ENCODE measurements around the gene GPR89B. TPM values are rescaled to one million over a fixed set of nuclear protein-coding genes. Genes with fewer than 3 reads are reported as not detected.
"Not testable (repeated sequence)": the region's sequence is repeated elsewhere in the genome, so short reads cannot be mapped to it uniquely, and the experiment has no call there.

Gene GPR89B
- total RNA-seq, 1 experiment from 2014 or later: 15.9 TPM

- H4K20me1 ChIP-seq (ENCODE audit: insufficient read depth); H3K27ac ChIP-seq; CTCF ChIA-PET; H3K79me2 ChIP-seq (ENCODE audit: low read depth); H2AFZ ChIP-seq; H3K4me2 ChIP-seq; H3F3A ChIP-seq (ENCODE audit: insufficient read depth, low read depth); H3K9me2 ChIP-seq (ENCODE audit: insufficient read depth); H3K36me3 ChIP-seq (ENCODE audit: low read depth); H3K4me3 ChIP-seq; DNase-seq; intact Hi-C loops (cut with micrococcal nuclease; ENCODE audit: unreplicated experiment); H3K27me3 ChIP-seq (ENCODE audit: insufficient read depth, low read depth); H3K9me3 ChIP-seq (ENCODE audit: insufficient read depth, low read depth); POLR2A ChIA-PET (ENCODE audit: unreplicated experiment); H3K4me1 ChIP-seq (replicated peaks; ENCODE audit: insufficient read depth); BruUV-seq (replicated peaks): not testable (repeated sequence)
These were observed 12.2 kb downstream of the GPR89B start for GRCh38 chr1:147940456-147940855.

- H3K4me2 ChIP-seq; H3K4me1 ChIP-seq (replicated peaks; ENCODE audit: insufficient read depth); CTCF ChIA-PET; H3K4me3 ChIP-seq; H3K9me3 ChIP-seq (ENCODE audit: insufficient read depth, low read depth); POLR2A ChIA-PET (ENCODE audit: unreplicated experiment); H3K9me2 ChIP-seq (ENCODE audit: insufficient read depth); H4K20me1 ChIP-seq (ENCODE audit: insufficient read depth); H3K79me2 ChIP-seq (ENCODE audit: low read depth); H3K36me3 ChIP-seq (ENCODE audit: low read depth); H3K27ac ChIP-seq; BruUV-seq (replicated peaks); H3F3A ChIP-seq (ENCODE audit: insufficient read depth, low read depth); DNase-seq; intact Hi-C loops (cut with micrococcal nuclease; ENCODE audit: unreplicated experiment); H2AFZ ChIP-seq; H3K27me3 ChIP-seq (ENCODE audit: insufficient read depth, low read depth): not testable (repeated sequence)
These were observed 14.3 kb downstream of the GPR89B start for GRCh38 chr1:147942563-147942962.

- H2AFZ ChIP-seq; H3K4me3 ChIP-seq; H3K79me2 ChIP-seq (ENCODE audit: low read depth); H3F3A ChIP-seq (ENCODE audit: insufficient read depth, low read depth); H3K9me3 ChIP-seq (ENCODE audit: insufficient read depth, low read depth); H3K9me2 ChIP-seq (ENCODE audit: insufficient read depth); H4K20me1 ChIP-seq (ENCODE audit: insufficient read depth); intact Hi-C loops (cut with micrococcal nuclease; ENCODE audit: unreplicated experiment); H3K36me3 ChIP-seq (ENCODE audit: low read depth); CTCF ChIA-PET; H3K27ac ChIP-seq; POLR2A ChIA-PET (ENCODE audit: unreplicated experiment); H3K4me2 ChIP-seq; DNase-seq; H3K27me3 ChIP-seq (ENCODE audit: insufficient read depth, low read depth); H3K4me1 ChIP-seq (replicated peaks; ENCODE audit: insufficient read depth); BruUV-seq (replicated peaks): not testable (repeated sequence)
These were observed 21.3 kb downstream of the GPR89B start for GRCh38 chr1:147949517-147949916.

- H3K79me2 ChIP-seq (ENCODE audit: low read depth); CTCF ChIA-PET; H3F3A ChIP-seq (ENCODE audit: insufficient read depth, low read depth); H3K27ac ChIP-seq; H3K27me3 ChIP-seq (ENCODE audit: insufficient read depth, low read depth); BruUV-seq (replicated peaks); H3K4me1 ChIP-seq (replicated peaks; ENCODE audit: insufficient read depth); intact Hi-C loops (cut with micrococcal nuclease; ENCODE audit: unreplicated experiment); H3K4me3 ChIP-seq; DNase-seq; H3K9me3 ChIP-seq (ENCODE audit: insufficient read depth, low read depth); H3K9me2 ChIP-seq (ENCODE audit: insufficient read depth); H3K4me2 ChIP-seq; H4K20me1 ChIP-seq (ENCODE audit: insufficient read depth); POLR2A ChIA-PET (ENCODE audit: unreplicated experiment); H2AFZ ChIP-seq; H3K36me3 ChIP-seq (ENCODE audit: low read depth): not testable (repeated sequence)
- TF ChIP-seq CTCF (conservative IDR thresholded peaks at IDR 0.05): 0 out of 2 replicates have a peak, but pooled peaks have one; percentile 11
These were observed 30.7 kb downstream of the GPR89B start for GRCh38 chr1:147958906-147959305.

GRCh38 chr1:147959680-147960079 lies 31.5 kb downstream of the GPR89B start:
- H3K27ac ChIP-seq; H3K79me2 ChIP-seq (ENCODE audit: low read depth); H4K20me1 ChIP-seq (ENCODE audit: insufficient read depth); H3K4me2 ChIP-seq; H3K9me3 ChIP-seq (ENCODE audit: insufficient read depth, low read depth); CTCF ChIA-PET; POLR2A ChIA-PET (ENCODE audit: unreplicated experiment); H3K36me3 ChIP-seq (ENCODE audit: low read depth); BruUV-seq (replicated peaks); H3F3A ChIP-seq (ENCODE audit: insufficient read depth, low read depth); H3K4me1 ChIP-seq (replicated peaks; ENCODE audit: insufficient read depth); H3K9me2 ChIP-seq (ENCODE audit: insufficient read depth); H3K27me3 ChIP-seq (ENCODE audit: insufficient read depth, low read depth); DNase-seq; H2AFZ ChIP-seq; intact Hi-C loops (cut with micrococcal nuclease; ENCODE audit: unreplicated experiment); H3K4me3 ChIP-seq: not testable (repeated sequence)

- H3K79me2 ChIP-seq (ENCODE audit: low read depth); POLR2A ChIA-PET (ENCODE audit: unreplicated experiment); H3K4me3 ChIP-seq; CTCF ChIA-PET; H3K27me3 ChIP-seq (ENCODE audit: insufficient read depth, low read depth); H2AFZ ChIP-seq; H3K9me2 ChIP-seq (ENCODE audit: insufficient read depth); H3K9me3 ChIP-seq (ENCODE audit: insufficient read depth, low read depth); intact Hi-C loops (cut with micrococcal nuclease; ENCODE audit: unreplicated experiment); H4K20me1 ChIP-seq (ENCODE audit: insufficient read depth); H3K4me2 ChIP-seq; H3F3A ChIP-seq (ENCODE audit: insufficient read depth, low read depth); BruUV-seq (replicated peaks); H3K36me3 ChIP-seq (ENCODE audit: low read depth); H3K4me1 ChIP-seq (replicated peaks; ENCODE audit: insufficient read depth); DNase-seq; H3K27ac ChIP-seq: not testable (repeated sequence)
These were observed 36.4 kb downstream of the GPR89B start for GRCh38 chr1:147964575-147964974.

- H3K27ac ChIP-seq; H3K9me3 ChIP-seq (ENCODE audit: insufficient read depth, low read depth); H4K20me1 ChIP-seq (ENCODE audit: insufficient read depth); H3F3A ChIP-seq (ENCODE audit: insufficient read depth, low read depth); H2AFZ ChIP-seq; POLR2A ChIA-PET (ENCODE audit: unreplicated experiment); DNase-seq; H3K27me3 ChIP-seq (ENCODE audit: insufficient read depth, low read depth); BruUV-seq (replicated peaks); CTCF ChIA-PET; H3K79me2 ChIP-seq (ENCODE audit: low read depth); H3K9me2 ChIP-seq (ENCODE audit: insufficient read depth); H3K4me1 ChIP-seq (replicated peaks; ENCODE audit: insufficient read depth); H3K4me3 ChIP-seq; intact Hi-C loops (cut with micrococcal nuclease; ENCODE audit: unreplicated experiment); H3K4me2 ChIP-seq; H3K36me3 ChIP-seq (ENCODE audit: low read depth): not testable (repeated sequence)
These were observed 38.4 kb downstream of the GPR89B start for GRCh38 chr1:147966657-147967056.

Measured in PC-9 (cell line).